DOHH2 (cell line): Measurements from ENCODE around the gene GPR15LG.
"Not testable (repeated sequence)": the region's sequence is repeated elsewhere in the genome, so short reads cannot be mapped to it uniquely, and the experiment has no call there.

Source experiments
- H3F3A ChIP-seq: fragments of 200-600 bp; sonication (generic), shearing (Covaris generic); 2 replicates; pipeline ENCODE4 v1.6.0; 2016; ENCODE audit warnings: antibody characterized with exemption, mild to moderate bottlenecking; ENCODE audit not compliant: control insufficient read depth, insufficient read depth
- H3K27ac ChIP-seq: fragments of 200-600 bp; sonication (generic); 2 replicates; pipeline ENCODE4 v1.5.1; 2014; ENCODE audit warnings: low read depth, mild to moderate bottlenecking, low read length, moderate library complexity
- H3K27me3 ChIP-seq: fragments of 200-600 bp; sonication (generic); 2 replicates; pipeline ENCODE4 v1.6.1; 2014; ENCODE audit warnings: mild to moderate bottlenecking, low read length, mixed read lengths; ENCODE audit not compliant: control insufficient read depth
- H3K36me3 ChIP-seq: fragments of 200-600 bp; sonication (generic); 2 replicates; pipeline ENCODE4 v1.6.1; 2014; ENCODE audit warnings: mild to moderate bottlenecking, low read length, moderate library complexity, mixed read lengths; ENCODE audit not compliant: control insufficient read depth
- H3K4me1 ChIP-seq: fragments of 200-600 bp; sonication (generic); 2 replicates; pipeline ENCODE4 v1.6.1; 2014; ENCODE audit warnings: mild to moderate bottlenecking, low read length, mixed read lengths; ENCODE audit not compliant: control insufficient read depth
- H3K4me2 ChIP-seq: fragments of 200-600 bp; sonication (generic); 2 replicates; pipeline ENCODE4 v1.6.0; 2014; ENCODE audit warnings: mild to moderate bottlenecking, low read length, moderate library complexity
- H3K4me3 ChIP-seq: fragments of 200-600 bp; sonication (generic); 2 replicates; pipeline ENCODE4 v1.5.1; 2014; ENCODE audit warnings: mild to moderate bottlenecking, low read length, mixed read lengths
- H3K79me2 ChIP-seq: fragments of 200-600 bp; sonication (generic); 2 replicates; pipeline ENCODE4 v1.6.1; 2014; ENCODE audit warnings: mild to moderate bottlenecking, low read length, mixed read lengths; ENCODE audit not compliant: control insufficient read depth
- H3K9me2 ChIP-seq: fragments of 200-600 bp; sonication (generic); replicated peaks from 2 replicates; pipeline ENCODE4 v1.6.1; 2014; ENCODE audit warnings: mild to moderate bottlenecking, low read length, mixed read lengths; ENCODE audit not compliant: control insufficient read depth
- H3K9me3 ChIP-seq: fragments of 200-600 bp; sonication (generic); 2 replicates; pipeline ENCODE4 v1.6.1; 2014; ENCODE audit warnings: antibody characterized with exemption, low read length, mixed read lengths; ENCODE audit not compliant: control insufficient read depth, insufficient read depth
- H4K20me1 ChIP-seq: fragments of 200-600 bp; sonication (generic); 2 replicates; pipeline ENCODE4 v1.6.0; 2014; ENCODE audit warnings: low read depth, mild to moderate bottlenecking, antibody characterized with exemption, low read length, moderate library complexity; ENCODE audit not compliant: control insufficient read depth, insufficient read depth
- EZH2phosphoT487 ChIP-seq: fragments of 200-600 bp; sonication (generic); IDR thresholded peaks from 2 replicates; pipeline ENCODE4 v1.6.1; 2017; ENCODE audit warnings: borderline replicate concordance, mild to moderate bottlenecking, antibody characterized with exemption, low read length, moderate library complexity, mixed read lengths
- TF ChIP-seq, protein P1 (sequence below): fragments of 200-600 bp; sonication (generic); IDR thresholded peaks from one replicate; pipeline ENCODE4 v1.5.1; 2014; ENCODE audit warnings: antibody characterized with exemption, mild to moderate bottlenecking, low read depth, low read length; ENCODE audit not compliant: poor library complexity, severe bottlenecking

Gene GPR15LG

GRCh38 chr10:84178160-84178609 is 4.6 kb downstream of the GPR15LG start:
- no peaks in the 10 kb centered on the region for H3K9me2 ChIP-seq
- TF ChIP-seq, protein P1, sequence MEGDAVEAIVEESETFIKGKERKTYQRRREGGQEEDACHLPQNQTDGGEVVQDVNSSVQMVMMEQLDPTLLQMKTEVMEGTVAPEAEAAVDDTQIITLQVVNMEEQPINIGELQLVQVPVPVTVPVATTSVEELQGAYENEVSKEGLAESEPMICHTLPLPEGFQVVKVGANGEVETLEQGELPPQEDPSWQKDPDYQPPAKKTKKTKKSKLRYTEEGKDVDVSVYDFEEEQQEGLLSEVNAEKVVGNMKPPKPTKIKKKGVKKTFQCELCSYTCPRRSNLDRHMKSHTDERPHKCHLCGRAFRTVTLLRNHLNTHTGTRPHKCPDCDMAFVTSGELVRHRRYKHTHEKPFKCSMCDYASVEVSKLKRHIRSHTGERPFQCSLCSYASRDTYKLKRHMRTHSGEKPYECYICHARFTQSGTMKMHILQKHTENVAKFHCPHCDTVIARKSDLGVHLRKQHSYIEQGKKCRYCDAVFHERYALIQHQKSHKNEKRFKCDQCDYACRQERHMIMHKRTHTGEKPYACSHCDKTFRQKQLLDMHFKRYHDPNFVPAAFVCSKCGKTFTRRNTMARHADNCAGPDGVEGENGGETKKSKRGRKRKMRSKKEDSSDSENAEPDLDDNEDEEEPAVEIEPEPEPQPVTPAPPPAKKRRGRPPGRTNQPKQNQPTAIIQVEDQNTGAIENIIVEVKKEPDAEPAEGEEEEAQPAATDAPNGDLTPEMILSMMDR: no peak
- no peak for TF ChIP-seq EZH2phosphoT487
- H3K36me3 ChIP-seq: no peaks in the 10 kb centered on the region
- peaks cover 5% of the 10 kb centered on the region; the same call in 1 of the 2 replicates for H3F3A ChIP-seq
- H3K27ac ChIP-seq: no peak overlapping the region
- peak overlapping the region; percentile 63 for H3K4me3 ChIP-seq
- no peaks in the 10 kb centered on the region for H3K9me3 ChIP-seq
- no peaks in the 10 kb centered on the region for H3K79me2 ChIP-seq
- no peaks in the 10 kb centered on the region for H3K27me3 ChIP-seq
- peak overlapping the region; percentile 87 for H3K4me2 ChIP-seq
- peaks cover 37% of the 10 kb centered on the region for H3K4me1 ChIP-seq
- H4K20me1 ChIP-seq: no peaks in the 10 kb centered on the region

DNA sequence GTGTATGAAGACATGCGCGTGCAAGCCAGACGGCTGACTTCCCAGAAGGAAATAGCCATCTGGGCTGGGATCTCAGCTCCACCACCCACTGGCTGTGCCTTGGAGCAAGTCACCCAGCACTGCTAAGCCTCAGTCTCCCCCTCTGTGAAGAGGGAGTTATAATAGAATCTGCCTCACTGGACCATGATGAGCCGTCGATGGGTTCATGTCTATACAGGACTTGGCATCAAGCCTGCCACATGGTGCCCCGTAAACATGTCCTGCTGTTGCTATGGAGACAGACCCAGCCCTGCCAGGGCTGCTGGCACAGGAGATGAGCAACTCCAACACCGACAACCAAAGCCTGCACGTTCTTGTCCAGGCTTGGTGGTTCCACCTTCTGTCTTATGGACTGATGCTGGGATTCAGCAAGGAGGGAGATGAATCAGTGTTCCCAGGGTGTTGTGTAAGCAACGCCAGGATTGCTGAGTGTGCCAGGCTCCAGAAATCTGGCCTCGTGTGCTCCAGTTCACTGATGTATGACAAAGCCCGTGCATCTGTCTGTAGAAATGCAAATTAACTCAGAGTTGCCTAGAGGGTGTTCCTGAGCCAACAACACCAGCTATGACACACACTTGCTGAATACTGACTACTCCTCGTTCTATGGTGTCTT is 5.6 kb downstream of the GPR15LG start:
- Histone ChIP-seq H3K9me2 (no peaks in the 10 kb centered on the region), H3F3A (peaks cover 5% of the 10 kb centered on the region; the same call in 1 of the 2 replicates), H3K27me3 (no peaks in the 10 kb centered on the region), H3K79me2 (no peaks in the 10 kb centered on the region), H3K36me3 (no peaks in the 10 kb centered on the region), H3K4me2 (peak overlapping the region; percentile 87), H3K4me1 (peaks cover 31% of the 10 kb centered on the region), H3K27ac (peak overlapping the region; percentile 45), H3K4me3 (peak overlapping the region; percentile 63), H3K9me3 (no peaks in the 10 kb centered on the region), H4K20me1 (no peaks in the 10 kb centered on the region)
- TF ChIP-seq, protein P1: no peak
- no peak for TF ChIP-seq EZH2phosphoT487

DNA sequence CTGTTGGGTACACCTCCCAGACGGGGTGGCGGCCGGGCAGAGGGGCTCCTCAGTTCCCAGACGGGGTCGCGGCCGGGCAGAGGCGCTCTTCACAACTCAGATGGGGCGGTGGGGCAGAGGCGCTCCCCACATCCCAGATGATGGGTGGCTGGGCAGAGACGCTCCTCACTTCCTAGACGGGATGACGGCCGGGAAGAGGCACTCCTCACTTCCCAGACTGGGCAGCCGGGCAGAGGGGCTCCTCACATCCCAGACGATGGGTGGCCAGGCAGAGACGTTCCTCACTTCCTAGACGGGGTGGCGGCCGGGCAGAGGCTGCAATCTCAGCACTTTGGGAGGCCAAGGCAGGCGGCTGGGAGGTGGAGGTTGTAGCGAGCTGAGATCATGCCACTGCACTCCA is 6.8 kb downstream of the GPR15LG start:
- not testable (repeated sequence) for H3K36me3 ChIP-seq, H3K9me3 ChIP-seq, H3K27ac ChIP-seq

GRCh38 chr10:84181631-84182030 is 8.0 kb downstream of the GPR15LG start:
- TF ChIP-seq, protein P1: no peak
- TF ChIP-seq EZH2phosphoT487: no peak
- H3K27ac ChIP-seq: no peak overlapping the region
- H3K4me1 ChIP-seq: peaks cover 31% of the 10 kb centered on the region
- H4K20me1 ChIP-seq: no peaks in the 10 kb centered on the region
- no peak overlapping the region for H3K4me3 ChIP-seq
- H3K79me2 ChIP-seq: no peaks in the 10 kb centered on the region
- H3F3A ChIP-seq: no peaks in the 10 kb centered on the region
- H3K36me3 ChIP-seq: no peaks in the 10 kb centered on the region
- H3K9me2 ChIP-seq: no peaks in the 10 kb centered on the region
- no peaks in the 10 kb centered on the region for H3K27me3 ChIP-seq
- no peak overlapping the region for H3K4me2 ChIP-seq
- H3K9me3 ChIP-seq: no peaks in the 10 kb centered on the region

More for the DNA sequence above, 6.8 kb downstream of the GPR15LG start:
- not testable (repeated sequence) for H3K4me3 ChIP-seq, H3K27me3 ChIP-seq, H3K9me2 ChIP-seq, H3K4me2 ChIP-seq, H4K20me1 ChIP-seq, H3K79me2 ChIP-seq, H3F3A ChIP-seq
- H3K4me1 ChIP-seq: peaks cover 31% of the 10 kb centered on the region
